ENCODE measurements around the gene SMIM5. TPM values are rescaled to one million over a fixed set of nuclear protein-coding genes. Genes with fewer than 3 reads are reported as not detected.

The SMIM5 gene
- total RNA-seq, 4 donors from 2014 or later = 7.1 to 11.9 (median 9.5) TPM

GRCh38 chr17:75621489-75621888 lies 11.7 kb upstream of the SMIM5 start:
- no peak for TF ChIP-seq POLR2A (IDR thresholded peaks at IDR 0.05)
- TF ChIP-seq, protein P1, sequence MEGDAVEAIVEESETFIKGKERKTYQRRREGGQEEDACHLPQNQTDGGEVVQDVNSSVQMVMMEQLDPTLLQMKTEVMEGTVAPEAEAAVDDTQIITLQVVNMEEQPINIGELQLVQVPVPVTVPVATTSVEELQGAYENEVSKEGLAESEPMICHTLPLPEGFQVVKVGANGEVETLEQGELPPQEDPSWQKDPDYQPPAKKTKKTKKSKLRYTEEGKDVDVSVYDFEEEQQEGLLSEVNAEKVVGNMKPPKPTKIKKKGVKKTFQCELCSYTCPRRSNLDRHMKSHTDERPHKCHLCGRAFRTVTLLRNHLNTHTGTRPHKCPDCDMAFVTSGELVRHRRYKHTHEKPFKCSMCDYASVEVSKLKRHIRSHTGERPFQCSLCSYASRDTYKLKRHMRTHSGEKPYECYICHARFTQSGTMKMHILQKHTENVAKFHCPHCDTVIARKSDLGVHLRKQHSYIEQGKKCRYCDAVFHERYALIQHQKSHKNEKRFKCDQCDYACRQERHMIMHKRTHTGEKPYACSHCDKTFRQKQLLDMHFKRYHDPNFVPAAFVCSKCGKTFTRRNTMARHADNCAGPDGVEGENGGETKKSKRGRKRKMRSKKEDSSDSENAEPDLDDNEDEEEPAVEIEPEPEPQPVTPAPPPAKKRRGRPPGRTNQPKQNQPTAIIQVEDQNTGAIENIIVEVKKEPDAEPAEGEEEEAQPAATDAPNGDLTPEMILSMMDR (IDR thresholded peaks at IDR 0.05) = no peak
- WGBS, 2 donors = 89 to 92% methylated on average over 3 to 4 of the region's 4 CpGs
- no peak overlapping the region for H3K4me3 ChIP-seq (ENCODE audit: low read depth, poor library complexity, severe bottlenecking)
- intact Hi-C loops (cut with DNase I; ENCODE audit: low total_unique reads) = no loop called here
- DNase-seq (ENCODE audit: low spot score in 2 of 2) = no peak

DNA sequence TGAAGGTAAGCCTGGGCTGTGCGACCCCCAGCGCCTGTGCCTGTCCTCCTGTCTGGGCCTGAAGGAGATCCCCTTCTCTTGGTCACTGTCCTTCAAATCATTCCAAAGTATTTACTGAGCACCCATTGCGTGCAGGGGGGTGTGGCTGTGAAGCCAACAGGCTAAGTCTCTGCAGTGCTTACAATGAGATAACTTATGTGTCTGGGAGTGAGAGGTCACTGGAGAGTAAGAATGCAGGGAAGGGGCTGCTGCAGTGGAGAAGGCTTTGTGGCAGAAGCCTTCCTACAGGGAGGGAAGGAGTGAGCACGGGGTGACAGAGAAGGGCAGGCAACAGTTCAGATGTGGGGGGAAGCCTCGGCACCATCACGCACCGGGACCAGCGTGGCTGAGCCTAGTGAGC lies 11.2 kb upstream of the SMIM5 start:
- no peak for DNase-seq (ENCODE audit: low spot score in 2 of 2)
- intact Hi-C loops (cut with DNase I; ENCODE audit: low total_unique reads) = no loop called here
- WGBS, 2 donors = 84% methylated on average over 8 of the region's 8 CpGs
- H3K4me3 ChIP-seq (ENCODE audit: low read depth, poor library complexity, severe bottlenecking) = no peak overlapping the region
- TF ChIP-seq, protein P1 (IDR thresholded peaks at IDR 0.05) = no peak
- TF ChIP-seq POLR2A (IDR thresholded peaks at IDR 0.05) = no peak

DNA sequence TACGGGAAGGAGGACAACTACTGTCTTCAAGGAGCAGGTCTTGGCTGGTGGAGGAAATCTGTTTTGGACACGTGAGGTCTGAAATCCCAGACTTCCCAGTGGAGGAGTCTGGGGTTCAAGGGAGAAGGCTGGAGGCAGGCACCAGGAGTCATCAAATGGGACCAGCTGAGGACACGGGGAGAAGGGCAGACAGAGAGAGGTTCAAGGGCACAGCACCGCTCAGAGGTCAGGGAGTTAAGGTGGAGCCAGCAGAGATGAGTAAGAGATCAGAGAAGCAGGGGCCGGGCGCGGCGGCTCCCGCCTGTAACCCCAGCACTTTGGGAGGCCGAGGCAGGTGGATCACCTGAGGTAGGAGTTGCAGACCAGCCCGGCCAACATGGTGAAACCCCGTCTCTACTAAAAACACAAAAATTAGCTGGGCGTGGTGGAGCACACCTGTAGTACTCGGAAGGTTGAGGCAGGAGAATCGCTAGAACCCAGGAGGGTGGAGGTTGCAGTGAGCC lies 10.4 kb upstream of the SMIM5 start:
- intact Hi-C loops (cut with DNase I; ENCODE audit: low total_unique reads) = no loop called here
- WGBS, 2 donors = 88 to 92% methylated on average over 15 of the region's 15 CpGs
- DNase-seq (ENCODE audit: low spot score in 2 of 2) = no peak
- TF ChIP-seq, protein P1 (IDR thresholded peaks at IDR 0.05) = no peak
- no peak for TF ChIP-seq POLR2A (IDR thresholded peaks at IDR 0.05)
- no peak overlapping the region for H3K4me3 ChIP-seq (ENCODE audit: low read depth, poor library complexity, severe bottlenecking)

GRCh38 chr17:75623386-75623785 lies 9.8 kb upstream of the SMIM5 start:
- no peak for TF ChIP-seq POLR2A (IDR thresholded peaks at IDR 0.05)
- TF ChIP-seq, protein P1 (IDR thresholded peaks at IDR 0.05) = no peak
- DNase-seq (ENCODE audit: low spot score in 2 of 2) = no peak
- 80 to 83% methylated on average over 9 of the region's 9 CpGs for WGBS, 2 donors
- no peak overlapping the region for H3K4me3 ChIP-seq (ENCODE audit: low read depth, poor library complexity, severe bottlenecking)
- intact Hi-C loops (cut with DNase I; ENCODE audit: low total_unique reads) = no loop called here

- 92 to 96% methylated on average over 7 to 12 of the region's 12 CpGs for WGBS, 2 donors
- intact Hi-C loops (cut with DNase I; ENCODE audit: low total_unique reads) = no loop called here
- TF ChIP-seq, protein P1 (IDR thresholded peaks at IDR 0.05) = no peak
- no peak for TF ChIP-seq POLR2A (IDR thresholded peaks at IDR 0.05)
- no peak for DNase-seq (ENCODE audit: low spot score in 2 of 2)
- H3K4me3 ChIP-seq (ENCODE audit: low read depth, poor library complexity, severe bottlenecking) = no peak overlapping the region
Observed at GRCh38 chr17:75624021-75624420, 9.2 kb upstream of the SMIM5 start.

DNA sequence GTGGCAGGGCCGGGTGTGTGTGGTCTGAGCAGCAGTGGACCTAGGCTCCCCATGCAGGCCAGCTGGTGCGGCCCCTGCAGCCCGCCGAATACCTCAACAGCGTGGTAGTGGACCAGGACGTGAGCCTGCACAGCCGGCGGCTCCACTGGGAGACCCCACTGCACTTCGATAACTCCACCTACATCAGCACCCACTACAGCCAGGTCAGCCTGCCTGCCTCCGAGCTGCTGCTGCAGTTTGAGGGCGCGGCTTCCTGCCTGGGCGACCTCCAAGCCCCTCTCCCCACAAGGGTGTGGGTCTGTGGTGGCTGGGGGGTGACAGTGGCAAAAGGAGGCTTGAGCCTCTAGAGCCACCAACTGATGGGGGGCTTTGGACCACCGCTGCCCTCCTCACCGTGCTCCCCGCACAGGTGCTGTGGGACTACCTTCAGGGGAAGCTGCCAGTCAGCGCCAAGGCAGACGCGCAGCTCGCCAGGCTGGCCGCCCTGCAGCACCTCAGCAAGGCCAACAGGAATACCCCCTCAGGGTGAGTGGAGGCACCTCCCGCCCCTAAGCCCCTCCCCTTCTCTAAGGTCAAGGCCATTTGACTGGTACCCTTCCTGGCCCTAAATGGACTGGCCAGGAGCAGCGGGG lies 8.4 kb upstream of the SMIM5 start:
- DNase-seq (ENCODE audit: low spot score in 2 of 2) = no peak
- intact Hi-C loops (cut with DNase I; ENCODE audit: low total_unique reads) = no loop called here
- TF ChIP-seq POLR2A (IDR thresholded peaks at IDR 0.05) = no peak

More for the DNA sequence above, 8.4 kb upstream of the SMIM5 start:
- no peak overlapping the region for H3K4me3 ChIP-seq (ENCODE audit: low read depth, poor library complexity, severe bottlenecking)
- 85 to 94% methylated on average over 12 to 14 of the region's 23 CpGs for WGBS, 2 donors
